GM18511 (cell line): Measurements from ENCODE around the gene NTN1.
"Not testable (repeated sequence)": the region's sequence is repeated elsewhere in the genome, so short reads cannot be mapped to it uniquely, and the experiment has no call there.

ENCODE experiments used
- ATAC-seq: cut with Tn5 transposase; IDR thresholded peaks from one replicate; pipeline ENCODE4 v1.9.1; 2021; ENCODE audit warnings: mild to moderate bottlenecking, moderate library complexity; ENCODE audit not compliant: unreplicated experiment

NTN1 gene

DNA sequence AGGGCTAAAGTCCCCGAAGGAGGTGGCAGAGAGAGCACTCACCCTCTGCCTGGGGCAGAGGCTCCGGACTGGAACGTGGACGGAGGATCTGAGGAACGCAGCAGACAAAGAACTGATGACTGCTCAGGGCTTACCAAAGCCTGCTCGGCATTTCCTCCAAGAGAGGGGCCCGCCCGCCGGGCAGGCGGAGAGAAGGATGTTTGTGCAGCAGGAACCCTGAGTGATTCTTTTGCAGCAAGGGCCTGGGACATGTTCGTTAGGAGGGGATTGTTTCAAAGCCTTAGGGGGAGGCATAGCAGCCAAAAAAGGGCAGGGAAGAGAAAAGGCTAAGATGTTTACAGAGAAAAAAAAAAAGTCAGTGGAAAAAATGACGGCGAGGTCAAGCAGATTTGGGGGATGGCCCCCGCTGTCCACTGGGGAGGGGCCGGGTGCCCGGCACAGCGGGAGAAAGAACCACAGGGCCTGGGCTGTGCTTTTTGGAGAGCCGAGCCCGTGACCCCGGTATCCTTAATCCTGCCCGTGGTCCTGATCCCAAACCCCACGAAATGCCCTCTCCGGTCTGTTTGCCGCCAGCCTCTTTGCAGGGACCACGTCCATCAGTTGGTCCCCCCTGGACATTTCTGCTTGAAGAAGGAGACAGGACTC, 129.3 kb downstream of the NTN1 start:
- no peak for ATAC-seq

DNA sequence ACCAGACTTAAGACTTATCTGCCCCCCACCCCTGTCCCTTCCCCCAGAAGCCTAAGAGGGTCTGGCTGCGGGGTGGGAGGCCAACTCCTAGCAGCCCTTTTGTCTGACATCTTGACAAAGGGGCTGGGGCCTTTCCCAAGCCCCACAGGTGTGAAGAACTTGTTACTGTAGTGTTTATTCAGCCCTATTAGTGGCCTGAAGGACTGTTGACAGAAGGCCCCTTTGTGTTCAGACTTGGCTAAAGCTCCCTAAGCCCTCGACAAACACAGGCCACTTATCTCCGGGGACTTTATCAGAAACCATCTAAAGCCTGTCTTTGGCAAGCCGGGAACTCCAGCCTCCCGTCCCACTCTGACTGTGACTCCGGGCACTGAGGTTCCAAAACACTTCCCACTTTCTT, 129.8 kb downstream of the NTN1 start:
- ATAC-seq = no peak

DNA sequence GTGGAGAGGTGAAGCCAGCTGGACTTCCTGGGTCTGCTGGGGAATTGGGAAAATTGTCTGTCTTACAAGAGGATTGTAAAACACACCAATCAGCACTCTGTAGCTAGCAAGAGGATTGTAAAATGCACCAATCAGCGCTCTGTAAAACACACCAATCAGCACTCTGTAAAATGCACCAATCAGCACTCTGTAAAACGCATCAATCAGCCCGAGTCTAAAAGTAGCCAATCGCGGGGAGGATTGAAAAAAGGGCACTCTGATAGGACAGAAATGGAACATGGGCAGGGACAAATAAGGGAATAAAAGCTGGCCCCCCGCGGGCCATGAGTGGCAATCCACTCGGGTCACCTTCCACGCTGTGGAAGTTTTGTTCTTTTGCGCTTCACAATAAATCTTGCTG, 130.4 kb downstream of the NTN1 start:
- ATAC-seq = not testable (repeated sequence)

DNA sequence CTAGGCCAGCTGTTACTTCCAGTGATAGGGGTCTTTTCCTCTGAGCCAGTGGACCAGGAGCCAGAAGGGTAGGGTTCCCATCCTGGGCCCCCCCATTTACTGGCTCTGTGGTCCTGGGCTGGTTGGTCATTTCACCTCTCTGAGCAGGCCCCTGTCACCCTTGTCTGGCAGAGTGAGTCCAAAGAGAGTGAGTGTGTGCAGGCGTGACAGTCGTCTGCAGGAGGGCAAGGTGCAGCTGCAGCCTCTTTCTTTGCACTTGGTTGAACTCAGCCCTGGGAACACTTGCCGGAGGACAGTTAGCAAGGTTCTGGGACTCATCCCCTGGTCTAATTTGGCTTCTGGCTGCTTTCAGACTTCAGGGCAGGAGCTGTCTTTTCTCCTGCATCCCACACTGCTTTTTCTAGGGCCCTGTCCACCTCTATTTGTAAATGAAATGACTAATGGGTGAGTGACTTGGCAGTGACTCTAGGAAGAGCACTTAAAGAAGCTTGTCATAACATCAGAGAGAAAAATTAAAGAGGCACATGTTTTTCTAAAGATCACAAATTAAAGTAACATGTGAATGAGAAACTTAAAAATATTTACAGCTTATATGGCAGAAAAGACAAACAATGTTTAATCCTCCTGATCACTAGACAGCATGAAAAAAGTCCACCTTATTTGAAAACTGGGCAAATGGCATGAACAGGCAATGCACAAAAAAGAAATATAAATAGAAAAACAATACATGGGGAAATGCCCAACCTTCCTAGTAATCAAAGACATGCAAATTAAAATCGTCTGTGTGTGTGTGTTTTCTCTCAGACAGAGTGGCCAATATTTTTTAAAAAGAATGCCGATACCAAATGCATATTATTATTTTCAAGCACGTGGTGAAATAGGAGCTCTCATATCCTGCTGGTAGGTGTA, 137.5 kb downstream of the NTN1 start:
- ATAC-seq = no peak

DNA sequence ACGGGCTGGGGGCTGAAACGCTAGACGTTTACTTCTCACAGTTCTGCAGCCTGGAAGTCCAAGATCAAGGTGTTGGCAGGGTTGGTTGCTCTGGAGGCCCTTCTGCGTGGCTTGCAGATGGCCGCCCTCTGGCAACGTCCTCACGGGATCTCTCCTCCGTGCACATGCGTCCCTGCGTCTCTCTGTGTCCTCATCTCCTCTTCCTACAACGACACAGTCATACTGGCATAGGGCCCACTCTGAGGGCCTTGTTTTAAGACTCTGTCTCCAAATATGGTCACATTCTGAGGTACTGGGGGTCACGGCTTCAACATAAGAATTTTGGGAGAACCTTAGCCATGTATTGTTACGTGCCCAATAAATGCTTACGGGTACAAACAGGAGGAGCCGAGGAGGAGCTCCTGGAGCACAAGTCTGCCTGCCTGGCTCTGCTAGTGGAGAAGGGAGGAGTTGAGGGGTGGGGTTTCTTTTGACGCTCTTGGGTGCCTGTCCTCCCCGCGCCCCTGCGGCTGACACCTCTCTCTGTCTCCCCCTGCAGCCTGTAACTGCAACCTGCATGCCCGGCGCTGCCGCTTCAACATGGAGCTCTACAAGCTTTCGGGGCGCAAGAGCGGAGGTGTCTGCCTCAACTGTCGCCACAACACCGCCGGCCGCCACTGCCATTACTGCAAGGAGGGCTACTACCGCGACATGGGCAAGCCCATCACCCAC, 141.1 kb downstream of the NTN1 start:
- no peak for ATAC-seq

DNA sequence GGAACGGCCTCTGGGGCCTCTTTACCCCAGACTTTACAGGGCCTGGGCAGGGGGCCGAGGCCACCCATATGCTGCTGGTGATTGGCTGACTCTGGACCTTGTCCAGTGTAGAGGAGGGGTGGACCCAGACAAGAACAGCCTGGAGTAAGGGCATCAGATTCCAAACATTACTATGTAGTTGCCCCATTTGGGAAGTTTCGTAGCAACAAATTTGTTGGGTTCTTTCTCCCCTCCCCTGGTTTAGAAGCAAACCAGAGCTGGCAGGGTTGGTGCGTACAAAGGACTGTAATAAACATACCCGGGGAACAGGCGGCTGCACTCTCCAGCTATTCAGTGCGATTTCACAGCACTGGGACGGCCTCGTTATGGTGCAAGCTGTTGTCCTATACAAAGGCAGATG, 145.5 kb downstream of the NTN1 start:
- no peak for ATAC-seq

DNA sequence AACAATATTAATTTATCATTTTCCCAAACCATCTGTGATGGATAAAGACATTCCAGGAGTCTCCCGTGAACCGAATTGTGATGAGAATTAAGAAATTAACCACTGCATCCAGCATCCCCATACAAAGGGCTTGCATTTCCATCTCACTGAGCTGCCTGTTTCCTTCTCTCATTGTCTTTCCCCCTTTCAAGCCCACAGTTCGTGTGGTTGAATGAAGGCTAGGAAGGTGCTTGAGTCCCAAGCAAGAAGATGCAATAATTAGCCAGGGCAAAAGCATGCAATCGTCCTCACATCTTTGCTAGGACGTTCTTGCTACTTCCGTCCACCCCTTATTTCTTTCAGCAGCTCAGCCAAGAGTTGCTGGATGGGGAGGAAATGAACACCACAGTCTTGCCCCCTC, 146.1 kb downstream of the NTN1 start:
- ATAC-seq = no peak

DNA sequence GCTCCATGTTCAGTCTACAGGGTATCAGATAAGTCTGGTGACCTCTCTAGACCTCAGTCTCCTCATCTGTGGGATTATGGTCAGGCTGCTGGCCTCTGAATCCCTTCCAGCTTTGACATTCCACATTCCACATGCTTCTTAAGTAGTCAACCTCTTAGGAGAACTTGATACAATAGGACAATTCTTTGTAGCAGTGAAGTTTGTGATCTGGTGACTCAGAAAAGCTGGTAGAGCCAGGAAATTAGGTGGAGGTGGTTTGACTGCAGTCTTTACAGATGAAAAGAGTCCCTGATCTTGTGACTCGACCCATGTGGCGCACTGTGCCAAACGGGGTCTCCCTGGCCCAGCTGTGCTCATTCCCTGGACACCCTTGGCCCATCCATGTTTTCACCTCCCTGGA, 147.8 kb downstream of the NTN1 start:
- ATAC-seq = no peak

DNA sequence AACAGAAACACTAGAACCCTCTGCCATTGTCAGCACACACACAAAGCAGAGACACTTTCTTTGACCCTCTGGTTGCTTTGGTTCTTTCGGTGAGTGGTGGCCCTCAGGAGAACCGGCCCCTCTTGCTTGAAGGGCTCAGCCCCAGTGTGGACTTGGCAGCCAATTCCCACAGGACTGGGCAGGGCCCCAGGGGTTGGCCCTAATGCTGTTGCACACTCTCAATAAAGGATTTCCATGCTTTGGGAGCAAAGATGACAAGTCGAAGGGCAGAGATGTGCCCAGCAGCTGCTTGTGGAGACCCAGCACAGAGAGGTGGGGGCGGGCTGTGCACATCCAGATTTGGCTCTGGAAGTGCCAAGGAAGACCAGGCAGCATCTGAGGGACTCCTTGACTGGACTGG, 149.0 kb downstream of the NTN1 start:
- ATAC-seq = no peak

DNA sequence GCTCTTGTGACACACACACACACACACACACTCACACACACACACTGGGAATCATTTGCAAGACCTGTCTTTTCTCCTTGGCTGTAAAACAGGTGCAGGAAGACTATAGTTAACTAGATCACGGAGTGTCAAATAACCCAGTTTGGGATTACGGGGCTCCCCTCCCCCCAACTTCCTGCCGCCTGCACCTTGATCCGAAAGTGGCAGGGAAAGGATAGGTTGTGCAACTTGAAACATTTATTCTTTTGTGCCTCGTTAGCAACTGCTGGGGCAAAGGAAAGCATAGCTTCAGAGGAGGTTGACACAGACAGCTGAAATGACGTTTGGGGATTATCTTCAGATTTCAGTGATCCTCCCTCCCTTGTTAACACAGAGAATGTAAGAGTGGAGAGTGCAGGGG, 149.5 kb downstream of the NTN1 start:
- no peak for ATAC-seq

DNA sequence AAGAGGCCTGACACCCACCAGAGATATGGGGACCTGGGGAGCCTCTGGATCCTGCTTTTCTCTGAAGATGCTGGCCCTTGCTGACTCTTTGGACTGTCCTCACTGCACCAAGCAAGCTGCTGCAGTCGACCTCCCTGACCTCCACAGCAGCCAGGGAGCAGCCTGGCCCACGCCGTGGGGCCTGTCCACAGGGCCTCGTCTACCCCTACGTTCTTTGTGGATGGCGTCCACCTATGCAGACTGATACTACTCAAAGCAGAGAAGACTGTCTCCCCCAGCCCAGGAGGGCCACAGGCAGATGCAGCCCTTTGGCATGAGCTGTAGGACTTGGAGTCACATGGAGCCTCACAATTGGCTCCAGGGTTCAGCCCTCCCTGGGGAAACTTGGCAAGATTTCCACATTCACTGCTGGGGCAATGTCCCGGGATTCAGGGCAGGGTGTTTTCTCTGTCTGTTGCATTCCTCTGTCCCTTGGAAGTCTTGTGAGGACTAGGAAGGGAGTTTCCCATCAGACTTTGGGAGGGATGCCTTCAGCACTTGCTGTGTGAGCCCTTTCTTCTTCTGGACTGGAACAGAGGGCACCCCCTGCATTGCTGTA, 152.2 kb downstream of the NTN1 start:
- no peak for ATAC-seq

DNA sequence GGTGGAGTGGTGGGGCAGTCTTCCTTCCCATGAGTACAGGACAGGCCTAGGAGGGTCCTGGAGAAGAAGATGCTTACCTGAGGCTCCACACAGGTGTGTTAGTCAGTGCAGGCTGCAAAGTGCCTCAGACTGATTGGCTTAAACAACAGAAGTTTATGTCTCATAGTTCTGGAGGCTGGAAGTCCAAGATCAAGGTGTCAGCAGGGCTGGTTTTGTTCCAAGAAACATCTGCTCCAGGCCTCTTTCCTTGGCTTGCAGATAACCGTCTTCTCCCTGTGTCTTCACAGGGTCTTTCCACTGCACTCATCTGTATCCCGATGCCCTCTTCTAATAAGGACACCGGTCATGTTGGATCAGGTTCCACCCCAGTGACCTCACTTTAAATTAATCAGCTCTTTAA, 153.0 kb downstream of the NTN1 start:
- no peak for ATAC-seq

DNA sequence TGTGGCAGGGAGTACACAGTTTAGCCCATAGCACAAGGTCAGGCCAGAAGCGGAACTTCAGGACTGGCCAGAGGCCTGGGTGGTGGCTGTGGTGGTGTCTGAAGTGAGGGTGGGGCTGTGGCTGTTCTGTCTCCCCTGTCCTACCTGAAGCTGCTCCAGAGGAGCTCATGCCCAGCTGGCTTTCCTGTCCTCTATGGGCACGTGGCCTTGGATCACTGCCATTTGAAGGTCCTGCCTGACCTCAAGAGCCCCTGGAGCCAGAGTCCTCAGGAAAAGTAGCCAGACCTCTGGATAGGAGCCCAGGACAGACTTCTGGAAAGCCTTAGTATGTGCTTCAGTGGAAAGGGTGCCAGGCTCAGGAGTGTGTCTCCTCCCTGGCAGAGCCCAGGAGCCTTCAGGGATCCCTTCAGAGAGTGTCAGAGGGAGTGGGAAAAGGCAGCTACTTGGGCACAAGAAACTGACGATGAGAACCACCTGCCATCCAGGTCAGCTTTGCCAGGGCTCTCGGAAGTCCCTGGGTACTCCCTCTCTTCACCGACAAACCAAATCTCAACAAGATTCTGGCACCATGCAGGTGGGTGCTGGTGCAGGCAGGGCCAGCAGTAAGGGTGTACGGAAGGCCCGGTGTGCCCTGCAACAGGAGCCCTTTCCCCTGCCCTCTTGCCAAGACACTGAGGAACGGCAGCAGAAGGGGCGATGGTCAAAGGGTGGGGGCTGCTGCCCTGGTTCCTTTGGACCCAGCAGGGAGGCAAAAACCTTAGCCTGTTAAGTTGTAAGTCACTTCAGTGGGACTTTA, 153.7 kb downstream of the NTN1 start:
- ATAC-seq = no peak

DNA sequence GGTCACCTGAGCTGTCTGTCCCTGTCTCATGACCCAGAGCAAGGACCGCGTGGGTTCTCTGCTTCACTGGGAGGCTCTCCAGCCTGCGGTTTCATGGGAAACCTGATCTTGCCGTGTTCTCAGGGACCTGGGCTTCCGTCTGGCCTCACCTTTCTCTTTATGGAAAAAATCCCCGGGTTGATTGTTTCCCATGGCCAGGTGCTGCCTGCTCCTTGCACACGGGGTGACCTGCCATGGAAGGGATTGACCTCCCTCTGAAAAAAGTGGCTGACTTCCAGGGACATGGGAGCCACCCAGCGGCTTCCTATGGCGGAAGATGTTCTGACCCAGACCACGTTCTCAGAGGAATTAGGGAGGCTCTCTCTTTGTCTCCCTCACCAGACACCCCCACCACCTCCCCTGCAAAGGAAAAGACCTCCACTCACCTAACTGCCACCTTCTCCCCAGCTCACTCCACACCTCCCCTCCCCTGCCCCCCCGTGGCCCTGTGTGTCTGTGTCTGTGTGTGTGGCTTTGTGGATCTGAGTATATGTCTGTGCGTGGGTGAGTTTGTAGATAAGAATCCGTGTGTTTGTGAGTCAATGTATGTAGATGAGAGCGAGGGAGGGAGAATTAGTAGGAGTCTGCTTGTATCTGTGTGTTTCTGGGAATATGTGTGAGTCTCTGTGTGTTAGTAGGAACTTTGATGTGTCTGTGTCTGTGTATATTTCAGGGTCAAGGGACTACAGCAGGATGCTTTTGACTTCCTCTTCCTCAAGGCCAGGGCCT, 154.6 kb downstream of the NTN1 start:
- no peak for ATAC-seq

DNA sequence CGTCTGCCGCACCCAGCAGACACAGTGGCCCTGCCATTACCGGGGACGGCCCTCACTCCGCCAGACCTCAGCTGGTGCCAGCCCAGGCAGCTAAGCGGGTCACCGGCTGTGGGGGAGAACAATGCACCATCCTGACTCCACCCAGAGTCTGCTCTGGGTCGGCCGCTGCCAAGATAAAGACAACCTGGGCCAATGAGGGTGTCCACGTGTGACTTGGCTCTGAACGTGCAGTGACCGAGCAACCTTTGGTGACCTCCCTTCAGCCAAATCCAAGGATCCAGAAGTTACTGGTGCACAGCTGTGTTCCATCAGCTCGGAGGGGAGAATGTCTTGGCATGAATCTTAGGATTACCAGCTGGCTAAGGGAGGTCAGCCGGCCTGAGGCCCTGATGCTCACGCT, 155.9 kb downstream of the NTN1 start:
- no peak for ATAC-seq

DNA sequence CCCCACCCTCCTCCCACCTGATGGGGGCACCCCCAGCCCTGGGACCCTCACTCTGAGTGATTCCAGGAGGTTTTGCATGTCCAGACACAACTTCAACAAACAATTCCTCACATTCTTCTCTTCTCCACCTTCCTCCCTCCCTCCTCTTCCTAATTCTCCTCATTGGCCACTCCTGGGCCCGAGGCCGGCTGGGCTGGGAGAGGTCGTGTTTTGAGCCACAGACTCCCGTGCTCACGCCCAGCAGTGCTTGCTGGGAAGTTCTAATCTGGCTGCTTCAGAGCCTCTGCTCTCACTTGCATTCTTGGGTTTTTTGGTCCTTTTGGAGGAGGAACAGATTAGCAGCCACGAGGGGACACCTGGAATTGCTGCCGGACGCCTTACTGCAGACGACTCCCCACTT, 157.0 kb downstream of the NTN1 start:
- ATAC-seq = no peak

DNA sequence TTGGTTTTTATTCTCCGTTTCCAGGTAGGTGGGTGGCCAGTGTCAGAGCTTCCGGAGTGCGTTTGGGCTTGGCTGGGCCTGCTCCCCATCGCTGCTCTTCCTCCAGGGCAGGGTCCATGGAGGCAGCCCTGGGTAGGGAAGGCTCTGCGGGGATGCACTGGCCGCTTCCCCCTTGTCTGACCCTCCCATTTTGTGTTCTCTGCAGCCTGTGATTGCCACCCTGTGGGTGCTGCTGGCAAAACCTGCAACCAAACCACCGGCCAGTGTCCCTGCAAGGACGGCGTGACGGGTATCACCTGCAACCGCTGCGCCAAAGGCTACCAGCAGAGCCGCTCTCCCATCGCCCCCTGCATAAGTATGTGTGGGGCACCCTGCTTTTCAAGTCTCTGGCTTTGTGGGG, 158.3 kb downstream of the NTN1 start:
- ATAC-seq = no peak

DNA sequence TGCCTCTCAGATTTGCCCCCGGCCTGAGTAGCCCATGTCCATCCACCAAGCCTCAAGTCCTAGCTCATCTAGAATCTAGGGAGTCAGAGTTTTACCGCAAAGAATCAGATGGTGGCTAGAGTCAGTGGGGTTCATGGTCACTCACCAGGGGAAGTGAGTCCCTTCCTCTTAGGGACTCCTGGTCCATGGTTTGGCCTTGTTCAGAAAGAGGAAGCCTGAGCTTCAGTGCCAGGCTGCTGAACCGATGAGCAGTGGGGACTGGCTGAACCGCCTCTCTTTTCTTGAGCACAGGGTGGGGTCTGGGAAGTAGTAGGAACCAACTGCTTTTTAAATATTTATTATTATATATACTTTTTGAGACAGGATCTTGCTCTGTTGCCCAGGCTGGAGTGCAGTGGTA, 160.3 kb downstream of the NTN1 start:
- no peak for ATAC-seq

DNA sequence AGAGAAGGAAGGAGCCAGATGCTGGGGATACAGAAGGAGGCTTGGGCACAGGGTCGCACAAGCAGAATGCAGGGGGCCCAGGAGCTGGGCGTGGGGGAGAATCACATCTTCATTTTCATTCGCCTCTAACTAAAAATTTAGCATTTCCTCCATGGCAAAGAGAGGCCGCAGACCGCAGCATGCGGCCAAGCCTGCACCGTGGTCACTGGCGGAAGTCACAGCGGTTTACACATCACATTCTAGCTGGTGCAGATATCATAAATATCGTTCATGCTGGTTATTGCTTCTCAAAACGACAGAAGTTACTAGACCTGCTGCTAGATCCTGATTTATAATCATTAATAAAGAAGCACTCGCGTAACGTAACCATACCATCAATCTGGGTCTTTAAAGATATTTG, 162.0 kb downstream of the NTN1 start:
- ATAC-seq = no peak

DNA sequence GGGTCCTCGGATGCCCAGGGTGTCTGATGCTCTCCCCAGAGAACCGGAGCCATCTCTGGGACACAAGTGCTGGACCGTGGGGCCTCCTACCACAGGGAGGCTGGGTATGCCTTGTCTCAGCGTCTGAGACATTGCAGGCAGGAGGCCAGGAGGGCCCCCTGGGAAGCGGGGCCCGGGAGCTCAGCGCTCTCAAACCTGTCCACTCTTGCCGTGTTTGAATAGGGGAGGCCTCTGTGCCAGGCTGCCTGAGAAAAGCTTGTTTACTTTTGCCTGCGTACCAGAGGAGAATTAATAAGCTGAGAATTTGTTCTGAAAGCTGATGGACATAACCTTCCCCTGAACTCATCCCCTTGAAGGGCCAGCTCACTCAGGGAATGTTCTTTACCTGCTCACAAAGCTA, 163.8 kb downstream of the NTN1 start:
- ATAC-seq = no peak
